Measurements from ENCODE around the gene DMRTB1.

The DMRTB1 gene

DNA sequence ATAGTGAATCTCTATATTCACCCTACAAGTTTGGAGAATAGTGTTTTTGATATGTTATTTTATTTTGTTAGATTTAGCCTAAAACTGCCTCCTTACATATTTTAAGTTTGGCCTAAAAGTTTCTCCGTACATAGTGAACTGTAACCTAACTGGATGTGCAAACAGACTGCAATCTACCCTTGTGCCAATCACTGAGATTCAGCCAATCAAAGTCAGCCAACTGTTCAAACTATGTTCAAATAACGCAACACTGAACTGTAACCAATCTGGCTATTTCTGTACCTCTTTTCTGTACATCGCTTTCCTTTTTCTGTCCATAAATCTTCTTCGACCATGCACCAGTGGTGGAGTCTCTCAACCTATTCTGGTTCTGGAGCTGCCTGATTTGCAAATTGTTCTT lies 11.8 kb upstream of the DMRTB1 start:
- H3K4me3 ChIP-seq (ENCODE audit: low read depth, low read length), result no peak overlapping the region
- DNase-seq (ENCODE audit: low read depth), result no peak
- TF ChIP-seq, protein P1, sequence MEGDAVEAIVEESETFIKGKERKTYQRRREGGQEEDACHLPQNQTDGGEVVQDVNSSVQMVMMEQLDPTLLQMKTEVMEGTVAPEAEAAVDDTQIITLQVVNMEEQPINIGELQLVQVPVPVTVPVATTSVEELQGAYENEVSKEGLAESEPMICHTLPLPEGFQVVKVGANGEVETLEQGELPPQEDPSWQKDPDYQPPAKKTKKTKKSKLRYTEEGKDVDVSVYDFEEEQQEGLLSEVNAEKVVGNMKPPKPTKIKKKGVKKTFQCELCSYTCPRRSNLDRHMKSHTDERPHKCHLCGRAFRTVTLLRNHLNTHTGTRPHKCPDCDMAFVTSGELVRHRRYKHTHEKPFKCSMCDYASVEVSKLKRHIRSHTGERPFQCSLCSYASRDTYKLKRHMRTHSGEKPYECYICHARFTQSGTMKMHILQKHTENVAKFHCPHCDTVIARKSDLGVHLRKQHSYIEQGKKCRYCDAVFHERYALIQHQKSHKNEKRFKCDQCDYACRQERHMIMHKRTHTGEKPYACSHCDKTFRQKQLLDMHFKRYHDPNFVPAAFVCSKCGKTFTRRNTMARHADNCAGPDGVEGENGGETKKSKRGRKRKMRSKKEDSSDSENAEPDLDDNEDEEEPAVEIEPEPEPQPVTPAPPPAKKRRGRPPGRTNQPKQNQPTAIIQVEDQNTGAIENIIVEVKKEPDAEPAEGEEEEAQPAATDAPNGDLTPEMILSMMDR (IDR thresholded peaks at IDR 0.05; ENCODE audit: control insufficient read depth, extremely low read depth, insufficient read depth), result no peak

DNA sequence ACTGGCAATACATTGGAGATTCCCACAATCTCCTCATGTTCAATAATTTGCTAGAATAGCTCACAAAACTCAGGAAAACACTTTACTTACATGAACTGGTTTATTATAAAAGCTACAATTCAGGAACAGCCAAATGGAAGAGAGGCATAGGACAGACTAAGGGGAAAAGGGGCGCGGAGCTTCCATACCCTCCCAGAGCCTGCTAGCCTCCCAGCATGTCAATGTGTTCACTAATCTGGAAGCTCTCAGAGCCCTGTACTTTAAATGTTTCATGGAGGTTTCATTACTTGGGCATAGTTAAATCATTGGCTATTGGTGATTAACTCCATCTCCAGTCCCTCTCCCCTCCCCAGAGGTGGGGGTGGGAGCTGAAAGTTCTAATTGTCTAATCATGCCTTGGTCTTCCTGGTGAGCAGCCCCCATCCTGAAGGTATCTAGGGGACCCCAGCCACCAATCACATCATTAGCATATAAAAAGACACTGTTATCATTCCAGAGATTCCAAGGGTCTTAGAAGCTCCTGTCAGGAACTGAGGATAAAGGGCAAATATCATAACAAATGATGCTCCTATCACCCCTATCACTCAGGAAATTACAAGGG lies 10.9 kb upstream of the DMRTB1 start:
- TF ChIP-seq, protein P1 (IDR thresholded peaks at IDR 0.05; ENCODE audit: control insufficient read depth, extremely low read depth, insufficient read depth), result no peak
- no peak overlapping the region for H3K4me3 ChIP-seq (ENCODE audit: low read depth, low read length)
- DNase-seq (ENCODE audit: low read depth), result no peak

DNA sequence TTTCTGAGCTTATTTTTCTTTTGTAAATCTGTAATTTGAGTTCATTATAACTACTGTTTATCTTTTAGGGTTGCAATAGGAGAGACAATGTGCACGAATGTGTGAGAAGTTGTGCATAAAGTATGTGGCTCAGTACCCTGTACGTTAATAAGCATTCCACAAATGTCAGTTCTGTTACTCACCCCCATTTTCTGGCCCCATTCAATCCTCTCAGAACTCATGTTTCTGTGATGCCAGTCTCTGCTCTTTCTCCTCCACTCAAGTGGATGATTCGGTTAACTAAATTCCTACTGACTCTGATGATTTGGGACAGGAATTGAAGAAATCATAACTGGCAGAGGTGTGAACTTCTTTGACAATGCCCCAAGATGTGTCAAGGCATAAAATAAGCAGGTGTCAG lies 10.2 kb upstream of the DMRTB1 start:
- DNase-seq (ENCODE audit: low read depth), result no peak
- H3K4me3 ChIP-seq (ENCODE audit: low read depth, low read length), result no peak overlapping the region
- TF ChIP-seq, protein P1 (IDR thresholded peaks at IDR 0.05; ENCODE audit: control insufficient read depth, extremely low read depth, insufficient read depth), result no peak

DNA sequence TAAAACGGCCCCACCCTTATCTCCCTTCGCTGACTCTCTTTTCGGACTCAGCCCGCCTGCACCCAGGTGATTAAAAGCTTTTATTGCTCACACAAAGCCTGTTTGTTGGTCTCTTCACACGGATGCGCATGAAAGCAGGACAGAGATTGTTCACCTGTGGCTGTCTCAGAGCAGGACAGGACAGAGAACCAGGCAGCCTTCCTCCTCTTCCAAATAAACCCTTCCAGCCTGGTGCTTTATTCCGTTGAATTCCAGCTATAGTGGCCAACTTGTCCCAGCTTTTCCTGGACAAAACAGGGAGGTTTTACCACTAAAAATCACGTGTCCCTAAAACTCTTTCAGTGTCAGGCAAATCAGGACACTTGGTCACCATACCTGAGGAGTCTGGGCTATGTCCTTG lies 9.5 kb upstream of the DMRTB1 start:
- no peak overlapping the region for H3K4me3 ChIP-seq (ENCODE audit: low read depth, low read length)
- TF ChIP-seq, protein P1 (IDR thresholded peaks at IDR 0.05; ENCODE audit: control insufficient read depth, extremely low read depth, insufficient read depth), result no peak
- DNase-seq (ENCODE audit: low read depth), result no peak

GRCh38 chr1:53450225-53450624 lies 9.0 kb upstream of the DMRTB1 start:
- DNase-seq (ENCODE audit: low read depth), result no peak
- no peak overlapping the region for H3K4me3 ChIP-seq (ENCODE audit: low read depth, low read length)
- TF ChIP-seq, protein P1 (IDR thresholded peaks at IDR 0.05; ENCODE audit: control insufficient read depth, extremely low read depth, insufficient read depth), result peak; percentile 53

DNA sequence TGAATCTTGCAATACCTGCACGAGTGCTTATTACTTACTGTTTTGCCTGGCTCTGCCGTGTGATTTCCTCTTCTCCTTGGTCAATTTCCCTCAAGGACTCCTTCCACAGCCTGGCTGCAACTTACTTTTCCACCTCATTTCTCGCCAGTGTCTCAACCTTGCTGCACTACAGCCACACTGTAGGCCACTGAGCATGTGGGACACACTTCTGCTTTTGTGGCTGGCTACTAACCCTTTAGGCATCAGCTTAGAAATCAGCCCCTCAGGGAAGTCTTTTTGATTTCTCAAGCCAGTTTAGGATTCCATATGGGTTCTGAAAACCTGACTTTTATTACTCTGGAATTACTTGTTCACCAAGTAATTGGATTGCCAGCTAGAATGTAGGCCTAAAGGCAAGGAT lies 5.2 kb upstream of the DMRTB1 start:
- no peak for DNase-seq (ENCODE audit: low read depth)
- no peak overlapping the region for H3K4me3 ChIP-seq (ENCODE audit: low read depth, low read length)
- TF ChIP-seq, protein P1 (IDR thresholded peaks at IDR 0.05; ENCODE audit: control insufficient read depth, extremely low read depth, insufficient read depth), result no peak

GRCh38 chr1:53455364-53455991 lies 3.7 kb upstream of the DMRTB1 start:
- TF ChIP-seq, protein P1 (IDR thresholded peaks at IDR 0.05; ENCODE audit: control insufficient read depth, extremely low read depth, insufficient read depth), result no peak
- DNase-seq (ENCODE audit: low read depth), result no peak
- H3K4me3 ChIP-seq (ENCODE audit: low read depth, low read length), result no peak overlapping the region
